Endothelial cell of umbilical vein (primary cell): ENCODE results near the gene FOLR2.

ENCODE experiments used
- POLR2A ChIP-seq: IDR thresholded peaks from 2 replicates; pipeline ENCODE4 v1.6.1; 2012; ENCODE audit warnings: low read depth, mild to moderate bottlenecking, control low read depth, low read length
- POLR2AphosphoS5 ChIP-seq: IDR thresholded peaks from 2 replicates; pipeline ENCODE4 v1.6.1; 2012; ENCODE audit warnings: low read depth, mild to moderate bottlenecking, control low read depth, low read length, moderate library complexity; ENCODE audit not compliant: insufficient read depth
- TF ChIP-seq, protein P1 (sequence below), 2 donors: IDR thresholded peaks; 1 replicate in 1 of 2; 2 replicates in 1 of 2; pipeline ENCODE4 v1.5.1; 2011; ENCODE audit warnings: low read length in 2 of 2, mild to moderate bottlenecking in 2 of 2, moderate library complexity in 2 of 2, control low read depth in 1 of 2, inconsistent platforms in 1 of 2, low read depth in 1 of 2; ENCODE audit not compliant: insufficient read depth in 1 of 2; ENCODE audit errors: extremely low read depth in 1 of 2
- TF ChIP-seq, protein P2 (sequence below): IDR thresholded peaks from 2 replicates; pipeline ENCODE4 v1.6.1; 2011; ENCODE audit not compliant: insufficient read depth, insufficient read length

DNA sequence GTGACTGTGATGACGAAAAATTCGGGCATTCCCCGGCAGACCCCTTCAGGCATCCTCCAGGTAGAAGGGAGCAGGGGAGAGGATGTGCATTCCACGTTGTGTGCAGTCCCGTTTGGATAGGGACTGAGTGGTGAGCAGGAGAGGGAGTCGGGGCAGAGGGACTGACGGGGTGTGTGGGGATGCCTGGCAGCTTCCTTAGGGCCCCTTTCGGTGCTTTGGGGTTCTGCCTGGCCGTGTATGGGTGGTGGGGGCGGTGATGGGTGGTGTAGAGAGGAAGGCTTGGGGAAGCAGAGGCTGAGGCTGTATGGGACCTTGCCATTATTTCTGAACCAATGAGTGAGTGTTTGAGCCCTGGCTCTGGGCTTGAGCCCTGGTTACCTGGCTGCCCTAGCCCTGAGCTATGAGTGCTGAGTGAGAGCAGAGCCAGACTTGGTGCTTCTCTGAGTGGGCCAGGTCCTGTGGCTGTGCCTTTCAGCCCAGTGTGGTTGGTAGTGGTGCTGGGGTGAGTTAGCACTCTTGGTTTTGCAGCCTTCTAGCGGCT lies 8.9 kb downstream of the FOLR2 start:
- TF ChIP-seq, protein P1, sequence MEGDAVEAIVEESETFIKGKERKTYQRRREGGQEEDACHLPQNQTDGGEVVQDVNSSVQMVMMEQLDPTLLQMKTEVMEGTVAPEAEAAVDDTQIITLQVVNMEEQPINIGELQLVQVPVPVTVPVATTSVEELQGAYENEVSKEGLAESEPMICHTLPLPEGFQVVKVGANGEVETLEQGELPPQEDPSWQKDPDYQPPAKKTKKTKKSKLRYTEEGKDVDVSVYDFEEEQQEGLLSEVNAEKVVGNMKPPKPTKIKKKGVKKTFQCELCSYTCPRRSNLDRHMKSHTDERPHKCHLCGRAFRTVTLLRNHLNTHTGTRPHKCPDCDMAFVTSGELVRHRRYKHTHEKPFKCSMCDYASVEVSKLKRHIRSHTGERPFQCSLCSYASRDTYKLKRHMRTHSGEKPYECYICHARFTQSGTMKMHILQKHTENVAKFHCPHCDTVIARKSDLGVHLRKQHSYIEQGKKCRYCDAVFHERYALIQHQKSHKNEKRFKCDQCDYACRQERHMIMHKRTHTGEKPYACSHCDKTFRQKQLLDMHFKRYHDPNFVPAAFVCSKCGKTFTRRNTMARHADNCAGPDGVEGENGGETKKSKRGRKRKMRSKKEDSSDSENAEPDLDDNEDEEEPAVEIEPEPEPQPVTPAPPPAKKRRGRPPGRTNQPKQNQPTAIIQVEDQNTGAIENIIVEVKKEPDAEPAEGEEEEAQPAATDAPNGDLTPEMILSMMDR (IDR thresholded peaks at IDR 0.05; ENCODE audit: extremely low read depth in 1 of 2, insufficient read depth in 1 of 2, low read depth in 1 of 2, low read length in 2 of 2), result no peak
- peak; percentile 28 for TF ChIP-seq POLR2A
- TF ChIP-seq, protein P2, sequence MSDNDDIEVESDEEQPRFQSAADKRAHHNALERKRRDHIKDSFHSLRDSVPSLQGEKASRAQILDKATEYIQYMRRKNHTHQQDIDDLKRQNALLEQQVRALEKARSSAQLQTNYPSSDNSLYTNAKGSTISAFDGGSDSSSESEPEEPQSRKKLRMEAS, result no peak
- TF ChIP-seq POLR2AphosphoS5, result no peak
